Hepatocyte (in vitro differentiated cells): ENCODE measurements around the gene TAF6. TPM values are rescaled to one million over a fixed set of nuclear protein-coding genes. Genes with fewer than 3 reads are reported as not detected.

ENCODE experiments used
- DNase-seq: peaks from one replicate; pipeline ENCODE4 v3.0.0-alpha.2; 2016; ENCODE audit warnings: low spot score
- H2AFZ ChIP-seq: fragments of 200-600 bp; sonication (generic); 2 replicates; pipeline ENCODE4 v1.6.0; 2016; ENCODE audit warnings: antibody characterized with exemption, mild to moderate bottlenecking
- H3K27ac ChIP-seq: fragments of 200-600 bp; sonication (generic); 2 replicates; pipeline ENCODE4 v1.5.1; 2016; ENCODE audit warnings: mild to moderate bottlenecking
- H3K27me3 ChIP-seq: fragments of 200-600 bp; sonication (generic); 2 replicates; pipeline ENCODE4 v1.6.1; 2016
- H3K36me3 ChIP-seq: fragments of 200-600 bp; sonication (generic); replicated peaks from 2 replicates; pipeline ENCODE4 v1.5.1; 2016; ENCODE audit warnings: low read depth; ENCODE audit not compliant: insufficient read depth
- H3K4me1 ChIP-seq: fragments of 200-600 bp; sonication (generic); 2 replicates; pipeline ENCODE4 v1.5.1; 2016; ENCODE audit warnings: mild to moderate bottlenecking, moderate library complexity; ENCODE audit not compliant: insufficient read depth
- H3K4me2 ChIP-seq: fragments of 200-600 bp; sonication (generic); 2 replicates; pipeline ENCODE4 v1.6.0; 2016
- H3K4me3 ChIP-seq: fragments of 200-600 bp; sonication (generic); 2 replicates; pipeline ENCODE4 v1.5.1; 2016; ENCODE audit warnings: mild to moderate bottlenecking
- H3K79me2 ChIP-seq: fragments of 200-600 bp; sonication (generic); 2 replicates; pipeline ENCODE4 v1.6.0; 2017; ENCODE audit warnings: mild to moderate bottlenecking
- H3K9me2 ChIP-seq: fragments of 200-600 bp; sonication (generic); replicated peaks from 2 replicates; pipeline ENCODE4 v1.6.0; 2017; ENCODE audit warnings: mild to moderate bottlenecking; ENCODE audit not compliant: insufficient read depth
- H3K9me3 ChIP-seq: fragments of 200-600 bp; sonication (generic); 2 replicates; pipeline ENCODE4 v1.5.1; 2016; ENCODE audit warnings: low read depth, mild to moderate bottlenecking
- H4K20me1 ChIP-seq: fragments of 200-600 bp; sonication (generic); 2 replicates; pipeline ENCODE4 v1.6.0; 2016; ENCODE audit warnings: mild to moderate bottlenecking; ENCODE audit not compliant: insufficient read depth, poor library complexity, severe bottlenecking
- EZH2 ChIP-seq: fragments of 200-600 bp; sonication (generic); IDR thresholded peaks from 2 replicates; pipeline ENCODE4 v1.6.1; 2016; ENCODE audit warnings: antibody characterized with exemption, mild to moderate bottlenecking, borderline replicate concordance
- EZH2phosphoT487 ChIP-seq: fragments of 200-600 bp; sonication (generic); IDR thresholded peaks from one replicate; pipeline ENCODE4 v1.6.1; 2018; ENCODE audit warnings: antibody characterized with exemption, mild to moderate bottlenecking, low read depth, moderate library complexity; ENCODE audit not compliant: unreplicated experiment, severe bottlenecking
- WGBS: methylation state at CpG from one replicate; pipeline ENCODE4 v1.1.6; 2016; ENCODE audit warnings: low lambda C conversion rate; ENCODE audit errors: missing lambda C conversion rate; 5-methylcytosine and 5-hydroxymethylcytosine counted together
- polyA plus RNA-seq: library from polyadenylated mRNA; unstranded; fragments of >200 nt; fragmentation: Nextera tagmentation; extraction: Ambion mirVana; gene quantifications from 2 replicates; pipeline ENCODE4 v1.2.1, GENCODE V29; 2016
- total RNA-seq: library from RNA; depleted of rRNA; stranded (reverse); fragments of >200 nt; gene quantifications from 2 replicates; pipeline ENCODE4 v1.2.3, GENCODE V29; 2014
- TF ChIP-seq, protein P1 (sequence below): fragments of 200-600 bp; sonication (generic); IDR thresholded peaks from 2 replicates; pipeline ENCODE4 v1.5.1; 2016; ENCODE audit warnings: antibody characterized with exemption, mild to moderate bottlenecking; ENCODE audit not compliant: poor library complexity

TAF6 gene
- total and polyA plus RNA-seq, 2 experiments from 2014 or later = 29.2 to 44.2 TPM

DNA sequence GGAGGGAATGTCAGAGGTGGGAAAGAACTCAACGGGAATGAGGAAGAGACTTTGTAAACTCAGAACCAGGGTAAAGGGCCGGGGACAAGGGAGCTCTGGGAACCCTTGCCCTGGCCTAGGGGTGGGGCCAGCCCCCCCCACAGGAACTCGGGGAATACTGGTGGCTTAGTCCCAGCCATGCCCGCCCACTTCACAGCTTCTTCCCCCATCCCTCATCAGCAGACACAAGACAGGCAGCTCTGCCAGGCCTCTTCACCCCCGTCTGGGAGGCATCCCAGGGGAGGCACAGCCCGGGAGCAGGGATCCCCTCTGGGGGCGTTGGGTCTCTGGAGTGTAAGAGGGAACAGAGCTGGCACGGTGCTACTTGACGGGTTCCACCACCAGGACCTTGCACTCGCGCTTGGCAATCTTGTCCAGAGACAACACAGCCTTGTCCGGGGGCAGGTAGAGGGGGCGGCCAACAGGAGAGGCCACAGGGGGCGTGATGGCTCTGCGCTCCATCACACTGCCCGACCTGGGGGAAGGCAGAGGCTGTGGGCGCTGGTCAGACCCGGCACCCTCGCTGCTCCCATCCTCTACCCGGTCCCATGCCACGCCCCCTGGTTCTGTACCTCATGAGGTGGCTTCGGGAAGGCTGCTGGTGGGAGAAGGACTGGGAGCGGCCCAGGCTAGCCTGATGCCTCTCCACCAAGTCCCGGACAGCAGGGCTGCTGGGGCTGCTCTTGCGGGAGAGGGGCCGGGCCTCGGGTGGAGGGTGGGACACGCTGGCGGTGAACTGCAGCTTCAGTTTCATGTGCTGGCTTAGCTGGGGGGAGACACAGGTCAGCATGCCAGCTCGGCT lies 35.7 kb upstream of the TAF6 start:
- no peak overlapping the region for H3K4me3 ChIP-seq
- no peaks in the 10 kb centered on the region for H3K9me3 ChIP-seq
- peak overlapping the region; percentile 73 for H3K27ac ChIP-seq
- H3K79me2 ChIP-seq = peaks cover 39% of the 10 kb centered on the region
- H3K4me2 ChIP-seq = no peak overlapping the region
- H4K20me1 ChIP-seq = no peaks in the 10 kb centered on the region
- no peaks in the 10 kb centered on the region for H3K27me3 ChIP-seq
- DNase-seq = peak; percentile 48
- TF ChIP-seq, protein P1, sequence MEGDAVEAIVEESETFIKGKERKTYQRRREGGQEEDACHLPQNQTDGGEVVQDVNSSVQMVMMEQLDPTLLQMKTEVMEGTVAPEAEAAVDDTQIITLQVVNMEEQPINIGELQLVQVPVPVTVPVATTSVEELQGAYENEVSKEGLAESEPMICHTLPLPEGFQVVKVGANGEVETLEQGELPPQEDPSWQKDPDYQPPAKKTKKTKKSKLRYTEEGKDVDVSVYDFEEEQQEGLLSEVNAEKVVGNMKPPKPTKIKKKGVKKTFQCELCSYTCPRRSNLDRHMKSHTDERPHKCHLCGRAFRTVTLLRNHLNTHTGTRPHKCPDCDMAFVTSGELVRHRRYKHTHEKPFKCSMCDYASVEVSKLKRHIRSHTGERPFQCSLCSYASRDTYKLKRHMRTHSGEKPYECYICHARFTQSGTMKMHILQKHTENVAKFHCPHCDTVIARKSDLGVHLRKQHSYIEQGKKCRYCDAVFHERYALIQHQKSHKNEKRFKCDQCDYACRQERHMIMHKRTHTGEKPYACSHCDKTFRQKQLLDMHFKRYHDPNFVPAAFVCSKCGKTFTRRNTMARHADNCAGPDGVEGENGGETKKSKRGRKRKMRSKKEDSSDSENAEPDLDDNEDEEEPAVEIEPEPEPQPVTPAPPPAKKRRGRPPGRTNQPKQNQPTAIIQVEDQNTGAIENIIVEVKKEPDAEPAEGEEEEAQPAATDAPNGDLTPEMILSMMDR = no peak
- TF ChIP-seq EZH2 (no peak), EZH2phosphoT487 (no peak)
- 90% methylated on average over 24 of the region's 30 CpGs for WGBS
- H2AFZ ChIP-seq = no peak overlapping the region
- no peaks in the 10 kb centered on the region for H3K36me3 ChIP-seq
- H3K9me2 ChIP-seq = no peaks in the 10 kb centered on the region
- peaks cover 15% of the 10 kb centered on the region for H3K4me1 ChIP-seq

DNA sequence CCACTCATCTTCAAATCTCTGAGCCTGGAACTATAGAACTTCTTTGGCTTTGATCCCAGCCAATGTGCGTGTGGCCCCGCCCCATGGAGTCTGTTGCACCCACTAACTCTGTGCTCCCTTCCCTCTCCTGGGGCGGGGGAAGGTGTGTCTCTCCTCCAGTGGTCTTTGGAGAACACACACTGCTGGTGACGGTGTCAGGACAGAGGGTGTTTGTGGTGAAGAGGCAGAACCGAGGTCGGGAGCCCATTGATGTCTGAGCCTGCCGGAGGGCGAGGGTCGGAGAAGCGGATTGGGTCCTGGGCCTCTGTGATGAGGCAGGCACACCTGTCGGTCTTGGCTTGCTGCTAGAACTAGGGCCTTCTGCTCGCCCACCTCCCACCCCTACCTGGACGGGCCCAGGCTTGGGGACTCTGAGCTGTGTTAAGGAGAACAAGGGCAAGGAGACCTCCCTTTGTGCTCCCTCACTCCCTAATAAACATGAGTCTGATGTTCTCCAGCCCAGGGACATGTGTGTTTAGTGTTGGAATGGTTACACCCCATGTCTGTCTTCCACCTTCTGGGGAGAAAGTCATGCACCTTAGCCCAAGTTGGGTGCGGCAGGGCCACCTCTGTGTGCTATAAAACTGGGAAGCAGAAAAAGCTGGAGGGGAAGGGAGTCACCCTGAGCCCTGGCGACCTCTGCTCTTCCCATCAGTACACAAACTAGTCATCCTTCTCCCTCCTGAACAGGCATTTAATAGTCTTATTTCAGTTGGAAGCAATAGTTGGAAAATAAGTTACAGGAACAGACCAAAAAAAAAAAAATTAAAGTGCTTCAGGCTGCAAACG lies 34.8 kb upstream of the TAF6 start:
- Histone ChIP-seq H3K27ac (peak overlapping the region; percentile 73), H3K4me3 (no peak overlapping the region), H3K9me3 (no peaks in the 10 kb centered on the region), H2AFZ (no peak overlapping the region), H3K4me1 (peaks cover 15% of the 10 kb centered on the region), H3K36me3 (no peaks in the 10 kb centered on the region), H3K79me2 (peaks cover 48% of the 10 kb centered on the region), H4K20me1 (no peaks in the 10 kb centered on the region), H3K9me2 (no peaks in the 10 kb centered on the region), H3K4me2 (no peak overlapping the region), H3K27me3 (no peaks in the 10 kb centered on the region)
- no peak for TF ChIP-seq EZH2phosphoT487
- no peak for TF ChIP-seq EZH2
- TF ChIP-seq, protein P1 = no peak
- DNase-seq = no peak
- WGBS = 86% methylated on average over 16 of the region's 16 CpGs

DNA sequence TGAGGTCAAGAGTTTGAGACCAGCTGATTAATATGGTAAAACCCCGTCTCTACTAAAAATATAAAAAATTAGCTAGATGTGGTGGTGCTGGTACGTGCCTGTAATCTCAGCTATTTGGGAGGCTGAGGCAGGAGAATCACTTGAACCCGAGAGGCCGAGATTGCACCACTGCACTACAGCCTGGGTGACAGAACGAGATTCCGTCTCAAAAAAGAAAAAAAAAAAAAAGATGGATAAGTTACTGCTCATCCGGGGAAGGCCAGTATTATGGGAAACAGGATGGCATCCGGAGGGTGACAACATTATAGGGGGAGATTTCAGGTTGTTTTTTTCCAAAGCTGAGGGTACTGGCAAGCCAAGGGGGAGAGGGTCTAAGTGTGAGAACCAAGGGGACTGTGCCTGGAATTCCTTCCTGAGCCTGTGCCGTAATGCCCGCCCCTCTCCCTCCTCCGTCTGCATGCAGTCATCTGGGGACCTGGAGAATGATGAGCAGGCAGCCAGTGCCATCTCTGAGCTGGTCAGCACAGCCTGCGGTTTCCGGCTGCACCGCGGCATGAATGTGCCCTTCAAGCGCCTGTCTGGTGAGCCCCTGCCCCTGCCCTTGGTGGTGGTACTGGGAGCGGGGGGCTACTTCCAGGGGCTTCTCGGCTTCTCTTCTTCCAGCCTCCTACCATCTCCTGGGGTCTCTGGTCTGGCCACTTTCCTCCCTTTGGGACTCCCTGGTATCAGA lies 33.9 kb upstream of the TAF6 start:
- Histone ChIP-seq H3K36me3 (no peaks in the 10 kb centered on the region), H3K27ac (peak overlapping the region; percentile 73)
- 94% methylated on average over 18 of the region's 18 CpGs for WGBS

More for the DNA sequence above, 33.9 kb upstream of the TAF6 start:
- Histone ChIP-seq H3K4me3 (no peak overlapping the region), H3K4me1 (peaks cover 15% of the 10 kb centered on the region), H3K9me2 (no peaks in the 10 kb centered on the region), H3K4me2 (no peak overlapping the region), H4K20me1 (no peaks in the 10 kb centered on the region), H3K79me2 (peaks cover 46% of the 10 kb centered on the region), H3K9me3 (no peaks in the 10 kb centered on the region), H2AFZ (no peak overlapping the region), H3K27me3 (no peaks in the 10 kb centered on the region)
- TF ChIP-seq, protein P1 = no peak
- no peak for TF ChIP-seq EZH2
- no peak for DNase-seq
